Measurements from ENCODE around the gene DDB1.

Gene DDB1

GRCh38 chr11:61350803-61351202 is 17.9 kb upstream of the DDB1 start:
- TF ChIP-seq EZH2 (IDR thresholded peaks at IDR 0.05) = no peak
- no peak for TF ChIP-seq POLR2AphosphoS5 (IDR thresholded peaks at IDR 0.05; ENCODE audit: borderline replicate concordance, low read depth, low read length)
- no peak for TF ChIP-seq FOXP2 (optimal IDR thresholded peaks at IDR 0.05; ENCODE audit: control extremely low read depth, extremely low read length, insufficient read depth)
- Histone ChIP-seq H3K9me3 (ENCODE audit: low read depth, low read length) (no peaks in the 10 kb centered on the region), H3K9ac (ENCODE audit: insufficient read length) (no peak overlapping the region), H3K27ac (no peak overlapping the region), H3K4me3 (no peak overlapping the region), H3K36me3 (ENCODE audit: insufficient read depth, low read length) (peaks cover 8% of the 10 kb centered on the region)
- no peak for DNase-seq (ENCODE audit: low read depth, low spot score)

GRCh38 chr11:61350336-61350735 is 17.4 kb upstream of the DDB1 start:
- Histone ChIP-seq H3K27ac (no peak overlapping the region), H3K9ac (ENCODE audit: insufficient read length) (no peak overlapping the region), H3K4me3 (no peak overlapping the region), H3K36me3 (ENCODE audit: insufficient read depth, low read length) (peaks cover 8% of the 10 kb centered on the region), H3K9me3 (ENCODE audit: low read depth, low read length) (no peaks in the 10 kb centered on the region)
- DNase-seq (ENCODE audit: low read depth, low spot score) = no peak
- TF ChIP-seq FOXP2 (optimal IDR thresholded peaks at IDR 0.05; ENCODE audit: control extremely low read depth, extremely low read length, insufficient read depth) = no peak
- TF ChIP-seq EZH2 (IDR thresholded peaks at IDR 0.05) = no peak
- TF ChIP-seq POLR2AphosphoS5 (IDR thresholded peaks at IDR 0.05; ENCODE audit: borderline replicate concordance, low read depth, low read length) = no peak

- Histone ChIP-seq H3K36me3 (ENCODE audit: insufficient read depth, low read length) (peaks cover 8% of the 10 kb centered on the region), H3K27ac (no peak overlapping the region), H3K9ac (ENCODE audit: insufficient read length) (no peak overlapping the region), H3K4me3 (no peak overlapping the region), H3K9me3 (ENCODE audit: low read depth, low read length) (no peaks in the 10 kb centered on the region)
- no peak for DNase-seq (ENCODE audit: low read depth, low spot score)
- TF ChIP-seq POLR2AphosphoS5 (IDR thresholded peaks at IDR 0.05; ENCODE audit: borderline replicate concordance, low read depth, low read length) = no peak
Observed at GRCh38 chr11:61349916-61350315, 17.0 kb upstream of the DDB1 start.

GRCh38 chr11:61349189-61349751 is 16.4 kb upstream of the DDB1 start:
- TF ChIP-seq EZH2 (IDR thresholded peaks at IDR 0.05) (no peak), POLR2AphosphoS5 (IDR thresholded peaks at IDR 0.05; ENCODE audit: borderline replicate concordance, low read depth, low read length) (no peak), FOXP2 (optimal IDR thresholded peaks at IDR 0.05; ENCODE audit: control extremely low read depth, extremely low read length, insufficient read depth) (no peak)
- no peak overlapping the region for H3K27ac ChIP-seq
- no peak overlapping the region for H3K4me3 ChIP-seq
- H3K9me3 ChIP-seq (ENCODE audit: low read depth, low read length) = no peaks in the 10 kb centered on the region
- peaks cover 8% of the 10 kb centered on the region for H3K36me3 ChIP-seq (ENCODE audit: insufficient read depth, low read length)
- H3K9ac ChIP-seq (ENCODE audit: insufficient read length) = no peak overlapping the region
- no peak for DNase-seq (ENCODE audit: low read depth, low spot score)

- Histone ChIP-seq H3K4me3 (no peak overlapping the region), H3K27ac (no peak overlapping the region), H3K36me3 (ENCODE audit: insufficient read depth, low read length) (peaks cover 5% of the 10 kb centered on the region), H3K9ac (ENCODE audit: insufficient read length) (no peak overlapping the region), H3K9me3 (ENCODE audit: low read depth, low read length) (no peaks in the 10 kb centered on the region)
- TF ChIP-seq EZH2 (IDR thresholded peaks at IDR 0.05) (no peak), POLR2AphosphoS5 (IDR thresholded peaks at IDR 0.05; ENCODE audit: borderline replicate concordance, low read depth, low read length) (no peak), FOXP2 (optimal IDR thresholded peaks at IDR 0.05; ENCODE audit: control extremely low read depth, extremely low read length, insufficient read depth) (no peak)
- no peak for DNase-seq (ENCODE audit: low read depth, low spot score)
Observed at GRCh38 chr11:61347916-61348461, 15.1 kb upstream of the DDB1 start.

GRCh38 chr11:61345954-61346843 is 13.3 kb upstream of the DDB1 start:
- H3K9ac ChIP-seq (ENCODE audit: insufficient read length) = no peak overlapping the region
- no peaks in the 10 kb centered on the region for H3K9me3 ChIP-seq (ENCODE audit: low read depth, low read length)
- no peaks in the 10 kb centered on the region; the same call in 1 of the 2 replicates for H3K36me3 ChIP-seq (ENCODE audit: insufficient read depth, low read length)
- no peak for DNase-seq (ENCODE audit: low read depth, low spot score)
- no peak overlapping the region for H3K4me3 ChIP-seq
- H3K27ac ChIP-seq = no peak overlapping the region
- TF ChIP-seq FOXP2 (optimal IDR thresholded peaks at IDR 0.05; ENCODE audit: control extremely low read depth, extremely low read length, insufficient read depth) (no peak), POLR2AphosphoS5 (IDR thresholded peaks at IDR 0.05; ENCODE audit: borderline replicate concordance, low read depth, low read length) (no peak), EZH2 (IDR thresholded peaks at IDR 0.05) (no peak)

- no peak for DNase-seq (ENCODE audit: low read depth, low spot score)
- Histone ChIP-seq H3K27ac (no peak overlapping the region), H3K9me3 (ENCODE audit: low read depth, low read length) (no peaks in the 10 kb centered on the region), H3K4me3 (no peak overlapping the region), H3K9ac (ENCODE audit: insufficient read length) (no peak overlapping the region), H3K36me3 (ENCODE audit: insufficient read depth, low read length) (no peaks in the 10 kb centered on the region; the same call in 1 of the 2 replicates)
- TF ChIP-seq EZH2 (IDR thresholded peaks at IDR 0.05) (no peak), POLR2AphosphoS5 (IDR thresholded peaks at IDR 0.05; ENCODE audit: borderline replicate concordance, low read depth, low read length) (no peak), FOXP2 (optimal IDR thresholded peaks at IDR 0.05; ENCODE audit: control extremely low read depth, extremely low read length, insufficient read depth) (no peak)
Observed at GRCh38 chr11:61345170-61345610, 12.3 kb upstream of the DDB1 start.

Data from SK-N-MC (cell line).